Activated T-cell treated with anti-CD3 and anti-CD28 coated beads for 1 hour (primary cell): ENCODE results near the gene PIWIL4.

ENCODE experiments used
- DNase-seq: peaks from one replicate; pipeline ENCODE4 v3.0.0-alpha.2; 2020; ENCODE audit warnings: low read depth

PIWIL4 gene

GRCh38 chr11:94662846-94663390 is 95.8 kb downstream of the PIWIL4 start:
- no peak for DNase-seq

GRCh38 chr11:94664346-94664745 is 97.2 kb downstream of the PIWIL4 start:
- no peak for DNase-seq

DNA sequence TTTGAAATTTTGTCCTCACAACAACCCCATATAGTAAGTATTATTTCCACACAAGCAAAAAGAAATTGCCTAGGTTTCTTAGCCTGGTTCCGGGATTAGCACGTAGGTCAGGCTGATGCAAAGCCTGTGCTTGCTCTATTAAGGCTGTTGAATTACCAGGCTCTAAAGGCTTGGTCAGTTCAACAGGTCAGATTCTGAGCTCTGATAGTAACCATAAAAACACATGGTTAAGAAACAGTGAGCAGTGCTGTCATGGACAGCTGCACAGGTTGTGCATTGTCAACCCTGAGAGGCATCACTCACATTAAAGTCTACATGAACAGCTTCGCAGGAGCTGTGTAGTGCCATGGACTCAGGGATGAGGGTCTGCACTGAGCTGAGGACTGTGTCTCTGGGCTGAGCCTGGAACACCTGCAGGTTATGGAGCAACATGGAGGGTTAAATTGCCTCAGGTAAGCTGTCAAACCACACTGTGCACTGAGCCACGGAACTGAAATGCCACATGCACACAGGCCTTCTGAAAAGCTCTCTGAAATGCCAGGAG is 98.0 kb downstream of the PIWIL4 start:
- no peak for DNase-seq

DNA sequence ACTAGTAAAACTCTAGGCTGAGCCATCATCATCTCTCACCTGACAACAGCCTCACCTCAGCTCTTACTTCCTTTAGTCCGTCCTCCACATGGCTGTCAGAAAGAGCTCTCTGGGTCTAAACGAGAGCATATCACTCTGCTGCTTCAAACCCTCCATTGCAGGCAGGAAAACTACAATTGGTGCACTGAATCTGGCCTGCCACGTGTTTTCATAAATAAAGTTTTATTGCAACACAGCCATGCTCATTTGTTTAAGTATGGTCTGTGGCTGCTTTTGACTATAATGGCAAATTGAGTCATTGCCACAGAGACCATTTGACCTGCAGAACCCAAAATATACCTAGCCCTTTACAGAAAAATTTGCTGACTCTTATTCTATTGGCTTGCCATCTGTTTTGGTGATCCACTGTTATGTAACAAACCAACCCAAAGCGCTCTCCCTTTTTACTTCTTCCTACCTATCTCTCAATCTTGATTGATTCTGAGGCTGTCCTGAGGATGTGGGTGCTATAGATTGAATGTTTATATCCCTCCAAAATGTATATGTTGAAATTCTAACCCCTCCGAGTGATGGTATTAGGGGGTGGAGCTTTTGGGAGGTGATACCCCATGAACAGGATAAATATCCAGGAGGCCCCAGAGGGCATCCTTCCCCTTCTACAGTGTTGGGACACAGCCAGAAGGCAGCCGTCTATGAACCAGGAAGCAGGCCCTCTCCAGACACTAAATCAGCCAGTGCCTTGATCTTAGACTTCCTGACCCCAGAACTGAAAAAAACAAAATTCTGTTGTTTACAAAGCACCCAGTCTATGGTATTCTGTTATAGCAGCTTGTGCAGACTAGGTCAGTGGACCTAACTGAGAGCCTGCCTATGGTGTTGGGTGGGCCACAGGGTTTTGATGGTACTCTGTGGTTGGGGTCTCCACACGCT is 99.9 kb downstream of the PIWIL4 start:
- DNase-seq: no peak

- DNase-seq: no peak
These were observed 101.1 kb downstream of the PIWIL4 start for GRCh38 chr11:94668212-94668793.

DNA sequence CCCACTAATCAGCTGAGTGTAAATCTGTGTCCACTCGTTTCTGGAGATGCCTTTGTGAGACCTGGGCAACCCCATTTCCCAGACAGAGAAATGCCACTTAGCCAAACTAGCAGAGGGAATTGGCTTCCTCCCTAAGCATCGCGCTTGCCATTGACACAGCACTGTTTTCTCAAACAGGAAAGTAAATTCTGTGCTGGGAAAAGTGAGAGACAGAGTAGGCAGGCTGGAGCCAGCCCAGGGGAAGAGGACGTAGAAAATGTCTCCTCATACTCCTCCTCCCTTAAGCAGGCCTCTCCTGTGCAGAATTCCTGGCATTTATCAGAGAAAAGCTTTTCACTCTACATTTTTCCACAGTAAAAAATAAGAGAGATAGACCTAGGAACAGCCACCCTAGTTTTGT is 101.9 kb downstream of the PIWIL4 start:
- no peak for DNase-seq
